GM12875 (cell line): ENCODE data around the gene MYO3B.

Experiments
- H3K4me3 ChIP-seq: one replicate; pipeline ENCODE4 v1.5.1; 2011; ENCODE audit warnings: low read depth, low read length, control low read depth
- CTCF ChIP-seq: IDR thresholded peaks from 2 replicates; pipeline ENCODE4 v1.5.1; 2011; ENCODE audit warnings: low read depth, mild to moderate bottlenecking, control low read depth, inconsistent platforms, low read length, moderate library complexity, borderline replicate concordance; ENCODE audit not compliant: insufficient read depth

The MYO3B gene

GRCh38 chr2:170369894-170370293, 191.9 kb downstream of the MYO3B start:
- H3K4me3 ChIP-seq = no peak overlapping the region
- no peak for TF ChIP-seq CTCF

- TF ChIP-seq CTCF = no peak
- no peak overlapping the region for H3K4me3 ChIP-seq
Observed at GRCh38 chr2:170371231-170371998, 193.5 kb downstream of the MYO3B start.

- TF ChIP-seq CTCF = no peak
- H3K4me3 ChIP-seq = no peak overlapping the region
Observed at GRCh38 chr2:170375192-170375591, 197.2 kb downstream of the MYO3B start.

- H3K4me3 ChIP-seq = no peak overlapping the region
- no peak for TF ChIP-seq CTCF
Observed at GRCh38 chr2:170377500-170378207, 199.7 kb downstream of the MYO3B start.

- no peak overlapping the region for H3K4me3 ChIP-seq
- TF ChIP-seq CTCF = no peak
Observed at GRCh38 chr2:170380267-170380666, 202.3 kb downstream of the MYO3B start.

GRCh38 chr2:170381678-170382077, 203.7 kb downstream of the MYO3B start:
- TF ChIP-seq CTCF = no peak
- H3K4me3 ChIP-seq = no peak overlapping the region

GRCh38 chr2:170386554-170386953, 208.6 kb downstream of the MYO3B start:
- no peak overlapping the region for H3K4me3 ChIP-seq
- TF ChIP-seq CTCF = no peak
